GM03348 (cell line): ENCODE data around the gene UXT.

ENCODE experiments used
- DNase-seq: peaks from one replicate; pipeline ENCODE4 v3.0.0; 2012; ENCODE audit warnings: low spot score

UXT gene

GRCh38 chrX:47649271-47649670, 9.7 kb downstream of the UXT start:
- no peak for DNase-seq

- DNase-seq: no peak
These were observed 10.6 kb downstream of the UXT start for GRCh38 chrX:47648376-47648775.

GRCh38 chrX:47646636-47647035, 12.3 kb downstream of the UXT start:
- no peak for DNase-seq

GRCh38 chrX:47645530-47645929, 13.4 kb downstream of the UXT start:
- DNase-seq: no peak

GRCh38 chrX:47644557-47645091, 14.4 kb downstream of the UXT start:
- peak; percentile 18 for DNase-seq

- peak; percentile 15 for DNase-seq
These were observed 15.1 kb downstream of the UXT start for GRCh38 chrX:47643926-47644325.

GRCh38 chrX:47638816-47639215, 20.2 kb downstream of the UXT start:
- no peak for DNase-seq

- DNase-seq: no peak
These were observed 21.3 kb downstream of the UXT start for GRCh38 chrX:47637546-47638195.

GRCh38 chrX:47634871-47635575, 24.0 kb downstream of the UXT start:
- no peak for DNase-seq

GRCh38 chrX:47633689-47634590, 25.0 kb downstream of the UXT start:
- no peak for DNase-seq

GRCh38 chrX:47632666-47633065, 26.3 kb downstream of the UXT start:
- DNase-seq: no peak

GRCh38 chrX:47631676-47632075, 27.3 kb downstream of the UXT start:
- no peak for DNase-seq

GRCh38 chrX:47629419-47630200, 29.4 kb downstream of the UXT start, which contains the start of gene CFP:
CFP (minus strand) TSS chrX:47629930; CDS start chrX:47629844, 86 bp downstream.
- no peak for DNase-seq

GRCh38 chrX:47628982-47629381, 30.0 kb downstream of the UXT start:
- no peak for DNase-seq

- DNase-seq: no peak
These were observed 33.6 kb downstream of the UXT start for GRCh38 chrX:47625365-47625764.

GRCh38 chrX:47623540-47624027, 35.4 kb downstream of the UXT start:
- peak; percentile 84 for DNase-seq

GRCh38 chrX:47621851-47622250, 37.1 kb downstream of the UXT start:
- DNase-seq: no peak

GRCh38 chrX:47620303-47620685, 38.7 kb downstream of the UXT start:
- no peak for DNase-seq

- DNase-seq: peak; percentile 93
These were observed 39.3 kb downstream of the UXT start, which contains the start of gene SYN1 for GRCh38 chrX:47619486-47620302. SYN1 (minus strand) TSS chrX:47619857; CDS start chrX:47619728, 129 bp downstream.

- DNase-seq: no peak
These were observed 40.0 kb downstream of the UXT start for GRCh38 chrX:47618923-47619485.
